ENCODE results near the gene MLF1.

MLF1 gene

GRCh38 chr3:158590223-158590622 is 19.2 kb downstream of the MLF1 start:
- FAIRE-seq: no peak

DNA sequence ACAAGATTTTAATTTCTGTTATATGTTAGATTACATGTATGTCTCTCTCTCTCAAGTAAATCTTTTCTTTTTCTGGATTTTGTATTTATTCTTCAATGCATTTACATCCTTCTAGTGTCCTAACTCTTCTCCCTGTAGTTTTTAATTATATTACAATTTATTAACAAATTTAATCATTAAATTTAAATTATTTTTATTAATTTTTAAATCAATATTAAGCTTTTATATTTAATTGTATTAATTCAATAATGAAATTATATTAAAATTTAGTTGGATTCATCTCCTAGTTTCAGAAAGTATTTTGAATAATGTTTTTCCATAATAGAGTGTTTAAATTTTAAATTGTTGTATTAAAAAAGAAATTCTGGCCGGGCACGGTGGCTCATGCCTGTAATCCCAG is 29.8 kb downstream of the MLF1 start:
- peak; percentile 33 for FAIRE-seq

- FAIRE-seq: no peak
Measured at GRCh38 chr3:158602227-158602626, 31.2 kb downstream of the MLF1 start.

DNA sequence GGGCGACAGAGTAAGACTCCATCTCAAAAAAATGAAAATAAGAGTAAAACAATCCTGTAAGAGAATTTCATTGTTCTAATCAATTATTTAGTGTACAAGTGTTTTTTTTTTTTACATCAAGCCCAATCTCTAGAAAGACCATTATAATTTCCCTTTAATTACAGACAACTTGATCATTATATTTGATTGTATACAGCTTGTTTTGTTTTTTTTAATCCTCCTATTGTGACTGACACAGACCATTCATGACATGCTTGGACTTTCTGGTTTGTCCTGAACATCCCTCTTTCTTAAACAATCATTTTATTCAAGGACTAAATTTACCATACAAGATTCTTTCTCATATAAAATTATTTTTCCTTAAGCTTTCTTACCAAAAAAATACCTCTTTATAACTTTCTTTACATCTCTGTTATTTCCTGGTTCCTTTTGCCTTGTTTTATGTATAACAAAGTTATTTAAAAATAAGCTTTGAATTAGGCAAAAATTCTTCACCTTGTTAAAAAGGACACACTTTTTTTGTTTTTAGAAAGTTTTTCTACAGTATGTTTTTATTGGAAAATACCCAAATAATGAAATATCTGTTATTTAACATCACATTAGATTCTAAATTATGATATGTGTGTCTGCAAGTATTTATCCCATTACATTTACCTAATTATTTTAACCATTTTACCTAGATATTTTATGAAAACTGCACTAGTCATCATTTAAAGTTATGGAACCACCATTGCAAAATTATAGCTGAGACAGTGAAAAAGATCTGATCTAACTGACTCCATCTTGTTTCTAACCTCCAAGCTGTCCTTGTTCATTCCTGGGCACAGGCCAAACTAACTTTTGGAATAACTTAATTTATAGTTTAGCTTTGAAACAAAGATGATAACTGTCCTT is 47.2 kb downstream of the MLF1 start:
- no peak for FAIRE-seq

DNA sequence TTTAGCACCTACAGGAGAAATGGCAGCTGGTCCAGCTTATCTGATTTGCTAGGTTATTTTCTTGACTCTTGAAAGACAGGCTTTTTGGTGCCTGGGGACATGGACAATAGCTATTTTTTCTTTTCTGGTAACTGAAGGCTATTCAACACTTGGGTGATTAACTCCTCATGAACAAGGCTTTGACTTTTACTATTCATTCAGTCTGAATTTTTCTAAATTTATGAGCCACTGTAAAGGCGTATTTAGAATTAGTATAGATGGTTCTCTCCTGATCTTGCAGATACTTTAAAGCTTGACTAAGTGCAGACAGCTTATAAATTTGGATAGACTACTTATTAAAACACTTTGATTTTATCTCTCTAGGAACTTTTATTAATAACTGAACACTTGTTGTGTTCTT is 54.9 kb downstream of the MLF1 start:
- FAIRE-seq: no peak

- no peak for FAIRE-seq
Measured at GRCh38 chr3:158631981-158632380, 61.0 kb downstream of the MLF1 start.

- FAIRE-seq: no peak
Measured at GRCh38 chr3:158640646-158641045, 69.7 kb downstream of the MLF1 start.

- FAIRE-seq: no peak
Measured at GRCh38 chr3:158642005-158642404, 71.0 kb downstream of the MLF1 start.

- no peak for FAIRE-seq
Measured at GRCh38 chr3:158642474-158643210, 71.6 kb downstream of the MLF1 start.

DNA sequence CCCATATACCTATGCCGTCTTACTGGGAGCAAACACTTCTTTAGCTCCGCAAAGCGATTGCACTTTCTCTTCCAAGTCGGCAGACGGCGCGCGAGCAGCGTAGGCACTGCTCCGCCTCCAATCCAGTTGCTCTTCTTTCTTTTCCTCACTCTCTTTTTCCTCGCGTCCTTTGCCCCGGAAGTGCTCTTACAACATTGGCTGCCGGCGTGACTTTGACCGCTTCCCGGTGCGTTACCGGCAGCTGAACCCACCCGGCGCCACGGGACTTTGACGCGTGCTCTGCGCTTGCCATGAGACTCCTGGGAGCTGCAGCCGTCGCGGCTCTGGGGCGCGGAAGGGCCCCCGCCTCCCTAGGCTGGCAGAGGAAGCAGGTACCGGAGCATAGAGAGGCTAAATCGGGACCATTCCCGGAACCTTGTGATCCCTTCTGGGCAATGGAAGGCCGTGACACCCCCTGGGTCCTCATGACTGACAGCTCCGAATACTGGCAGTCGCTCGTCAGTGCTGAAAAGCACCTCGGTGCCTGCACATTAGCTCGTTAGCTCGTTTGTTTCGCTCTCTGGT is 73.4 kb downstream of the MLF1 start, which contains the start of gene GFM1:
Gene GFM1 (plus strand): TSS at position 183 of the 564 bp plus-strand sequence. CDS start 108 bp downstream, at position 291.
- no peak for FAIRE-seq

- FAIRE-seq: no peak
Measured at GRCh38 chr3:158649791-158650190, 78.8 kb downstream of the MLF1 start.

- FAIRE-seq: no peak
Measured at GRCh38 chr3:158651192-158651591, 80.2 kb downstream of the MLF1 start.

DNA sequence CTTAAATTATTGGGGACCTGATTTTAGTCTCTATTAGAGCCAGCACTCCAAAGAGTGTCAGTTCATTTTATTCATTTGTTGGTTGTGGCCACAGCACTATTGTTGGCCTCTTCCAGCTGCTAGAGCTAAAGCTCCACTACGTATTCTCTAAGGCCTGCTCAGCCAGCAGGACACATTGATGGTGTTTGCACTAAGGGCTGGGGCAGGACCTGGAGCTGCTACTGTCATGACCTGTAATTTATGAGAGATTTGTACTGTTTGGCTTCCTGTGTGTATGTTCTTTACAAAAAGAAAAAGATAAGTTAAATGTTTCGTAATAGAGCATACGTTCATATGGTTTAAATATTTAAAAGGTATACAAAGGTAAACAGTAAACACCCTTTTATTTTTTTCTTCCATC is 81.5 kb downstream of the MLF1 start:
- no peak for FAIRE-seq
